Fibroblast of villous mesenchyme (primary cell): ENCODE data around the gene ASTL. TPM values are rescaled to one million over a fixed set of nuclear protein-coding genes. Genes with fewer than 3 reads are reported as not detected.
"Not testable (repeated sequence)": the region's sequence is repeated elsewhere in the genome, so short reads cannot be mapped to it uniquely, and the experiment has no call there.

Source experiments
- DNase-seq: peaks from one replicate; pipeline ENCODE4 v3.0.0-alpha.2; 2010; ENCODE audit warnings: low read depth
- H3K4me3 ChIP-seq: 2 replicates; pipeline ENCODE4 v1.5.1; 2011; ENCODE audit warnings: low read depth, mild to moderate bottlenecking, low read length
- total RNA-seq: library from RNA; depleted of rRNA; stranded (reverse); fragments of >200 nt; gene quantifications from 2 replicates; pipeline ENCODE4 v1.2.3, GENCODE V29; 2012
- TF ChIP-seq, protein P1 (sequence below): IDR thresholded peaks from 2 replicates; pipeline ENCODE4 v1.5.1; 2012; ENCODE audit warnings: low read depth, mild to moderate bottlenecking, low read length; ENCODE audit not compliant: insufficient read depth

ASTL gene
- total RNA-seq, 1 donor: not detected

DNA sequence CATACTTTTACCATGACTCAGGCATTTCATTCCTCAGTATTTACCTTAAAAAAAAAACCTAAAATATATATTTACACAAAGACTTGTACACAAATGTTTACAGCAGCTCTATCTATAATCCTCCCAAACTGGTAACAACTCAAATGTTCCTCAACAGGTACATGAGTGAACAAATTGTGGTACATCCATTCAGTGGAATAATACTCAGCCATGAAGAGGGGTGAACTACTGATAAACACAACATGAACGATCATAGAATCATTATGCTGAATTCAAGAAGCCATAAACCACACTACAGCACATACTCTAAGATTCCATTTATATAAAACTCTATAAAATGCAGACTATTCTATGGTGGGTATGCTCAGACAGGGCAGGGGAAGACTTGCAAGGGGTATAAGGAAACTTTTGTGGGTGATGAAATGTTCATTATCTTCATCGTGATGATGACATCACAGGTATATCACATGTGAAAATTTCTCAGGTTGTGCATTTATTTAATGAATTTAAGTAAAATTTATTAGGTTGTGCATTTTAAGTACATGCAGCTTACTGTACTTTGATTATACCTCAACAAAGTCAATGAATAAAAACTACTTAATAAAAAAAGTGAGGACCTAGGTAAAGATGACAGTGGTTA is 31.7 kb upstream of the ASTL start:
- no peak overlapping the region for H3K4me3 ChIP-seq
- TF ChIP-seq, protein P1, sequence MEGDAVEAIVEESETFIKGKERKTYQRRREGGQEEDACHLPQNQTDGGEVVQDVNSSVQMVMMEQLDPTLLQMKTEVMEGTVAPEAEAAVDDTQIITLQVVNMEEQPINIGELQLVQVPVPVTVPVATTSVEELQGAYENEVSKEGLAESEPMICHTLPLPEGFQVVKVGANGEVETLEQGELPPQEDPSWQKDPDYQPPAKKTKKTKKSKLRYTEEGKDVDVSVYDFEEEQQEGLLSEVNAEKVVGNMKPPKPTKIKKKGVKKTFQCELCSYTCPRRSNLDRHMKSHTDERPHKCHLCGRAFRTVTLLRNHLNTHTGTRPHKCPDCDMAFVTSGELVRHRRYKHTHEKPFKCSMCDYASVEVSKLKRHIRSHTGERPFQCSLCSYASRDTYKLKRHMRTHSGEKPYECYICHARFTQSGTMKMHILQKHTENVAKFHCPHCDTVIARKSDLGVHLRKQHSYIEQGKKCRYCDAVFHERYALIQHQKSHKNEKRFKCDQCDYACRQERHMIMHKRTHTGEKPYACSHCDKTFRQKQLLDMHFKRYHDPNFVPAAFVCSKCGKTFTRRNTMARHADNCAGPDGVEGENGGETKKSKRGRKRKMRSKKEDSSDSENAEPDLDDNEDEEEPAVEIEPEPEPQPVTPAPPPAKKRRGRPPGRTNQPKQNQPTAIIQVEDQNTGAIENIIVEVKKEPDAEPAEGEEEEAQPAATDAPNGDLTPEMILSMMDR: no peak
- no peak for DNase-seq

DNA sequence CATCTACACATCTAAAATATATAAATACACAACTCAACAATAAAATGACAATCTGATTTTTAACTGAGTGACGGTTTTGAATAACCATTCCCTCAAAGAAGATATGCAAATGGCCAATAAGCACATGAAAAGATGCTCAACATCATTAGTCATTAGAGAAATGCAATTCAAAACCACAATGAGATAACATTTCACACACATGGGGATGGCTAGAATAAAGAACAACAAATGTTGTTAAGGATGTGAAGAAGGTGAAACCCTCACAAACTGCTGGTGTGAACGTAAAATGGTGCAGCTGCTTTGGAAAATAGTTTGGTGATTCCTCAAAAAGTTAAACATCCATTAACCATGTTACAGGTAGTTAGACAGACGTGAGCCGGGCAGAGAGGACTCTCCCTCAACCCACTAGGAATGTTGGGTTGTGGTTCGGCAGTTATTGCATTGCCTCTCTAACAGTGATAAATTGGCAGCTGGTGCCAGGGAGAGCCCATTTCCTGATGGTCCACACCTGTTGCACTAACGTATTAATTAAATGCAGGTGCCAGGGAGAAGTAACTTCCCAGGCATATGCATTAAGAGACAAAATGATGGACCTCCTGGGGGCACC is 29.2 kb upstream of the ASTL start:
- TF ChIP-seq, protein P1: no peak
- DNase-seq: no peak
- H3K4me3 ChIP-seq: no peak overlapping the region

DNA sequence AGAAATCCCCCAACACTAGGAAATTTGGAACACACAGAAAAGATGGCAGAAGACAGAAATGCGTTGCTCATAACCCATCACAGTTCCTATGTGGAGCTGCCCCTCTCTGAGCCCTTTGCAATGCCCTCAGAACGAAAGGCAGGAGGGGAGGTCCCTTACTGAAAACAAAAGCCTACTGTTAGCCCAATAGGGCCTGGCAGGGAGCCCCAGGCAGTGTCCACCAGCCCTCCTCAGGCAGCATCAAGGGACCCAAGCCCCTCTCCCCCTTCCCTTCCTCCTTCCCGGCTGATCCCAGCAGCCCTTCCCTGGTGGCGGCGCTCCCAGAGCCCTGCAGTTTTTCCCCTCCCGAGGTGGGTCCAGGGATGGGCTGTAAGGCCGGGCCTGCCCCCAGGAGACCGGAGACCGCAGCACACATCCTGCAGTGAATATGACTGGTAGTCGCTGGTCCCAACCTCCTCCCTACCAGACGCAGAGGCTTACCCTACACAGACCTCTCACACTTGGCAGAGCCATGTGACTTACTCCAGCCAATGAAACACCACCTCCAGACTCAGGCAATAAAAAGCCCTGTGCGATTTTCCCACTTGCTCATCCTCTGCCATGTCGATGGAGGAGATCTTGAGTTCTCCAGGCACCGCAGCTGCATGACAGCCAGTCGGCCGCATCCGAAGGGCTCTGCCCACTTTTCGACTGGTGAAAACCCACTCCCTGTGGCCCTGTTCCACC is 26.3 kb upstream of the ASTL start:
- TF ChIP-seq, protein P1: no peak
- DNase-seq: no peak
- no peak overlapping the region for H3K4me3 ChIP-seq

DNA sequence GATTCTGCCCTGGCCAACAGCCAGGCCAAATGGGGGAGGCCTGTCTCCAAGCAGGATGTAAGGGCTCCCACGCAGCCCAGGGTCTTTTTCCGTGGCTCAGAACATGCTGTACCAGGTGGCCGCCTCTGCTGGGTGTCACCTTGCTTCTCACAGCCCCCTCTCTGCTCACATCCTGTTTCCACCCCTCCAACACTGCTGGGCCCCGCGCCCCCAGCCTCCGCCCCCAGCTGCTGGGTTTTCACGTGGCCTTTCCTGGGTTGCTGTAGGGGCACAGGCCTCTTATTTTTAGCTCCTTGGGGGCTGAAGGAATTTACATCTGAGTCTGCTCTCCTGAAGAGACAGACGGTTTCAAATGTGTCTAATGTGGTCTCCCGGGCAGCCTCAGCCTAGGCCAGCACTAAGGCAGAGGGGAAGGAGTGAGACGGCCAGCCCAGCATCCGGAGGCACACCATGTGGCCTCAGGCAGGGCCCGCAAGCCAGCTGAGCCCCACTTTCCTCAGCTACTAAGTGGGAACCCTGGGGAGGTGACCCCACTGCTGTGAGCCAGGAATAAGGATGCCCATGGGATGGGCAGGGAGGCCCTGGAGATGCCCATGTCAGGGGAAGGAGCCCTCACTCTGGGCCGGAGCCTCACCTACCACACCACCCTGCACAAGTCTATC is 25.6 kb upstream of the ASTL start:
- no peak overlapping the region for H3K4me3 ChIP-seq
- no peak for DNase-seq
- TF ChIP-seq, protein P1: no peak

DNA sequence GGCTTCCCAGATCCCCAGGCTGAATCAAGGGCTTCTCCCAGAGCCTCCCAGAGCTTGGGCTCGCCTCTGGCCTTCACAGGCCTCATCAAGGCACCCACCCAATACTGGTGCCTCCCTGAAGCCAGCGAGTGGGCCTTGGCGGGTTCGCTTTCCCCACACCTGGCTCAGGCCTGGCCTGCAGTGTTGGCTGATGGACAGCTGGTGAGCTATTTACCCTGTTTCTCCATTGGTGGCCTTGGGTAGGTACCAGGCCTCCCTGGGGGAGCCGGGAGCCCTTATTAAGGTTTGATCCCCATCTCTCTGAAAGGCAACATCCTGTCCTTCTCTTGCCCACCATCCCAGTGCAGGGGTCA is 25.1 kb upstream of the ASTL start:
- no peak overlapping the region for H3K4me3 ChIP-seq
- DNase-seq: no peak
- TF ChIP-seq, protein P1: no peak

DNA sequence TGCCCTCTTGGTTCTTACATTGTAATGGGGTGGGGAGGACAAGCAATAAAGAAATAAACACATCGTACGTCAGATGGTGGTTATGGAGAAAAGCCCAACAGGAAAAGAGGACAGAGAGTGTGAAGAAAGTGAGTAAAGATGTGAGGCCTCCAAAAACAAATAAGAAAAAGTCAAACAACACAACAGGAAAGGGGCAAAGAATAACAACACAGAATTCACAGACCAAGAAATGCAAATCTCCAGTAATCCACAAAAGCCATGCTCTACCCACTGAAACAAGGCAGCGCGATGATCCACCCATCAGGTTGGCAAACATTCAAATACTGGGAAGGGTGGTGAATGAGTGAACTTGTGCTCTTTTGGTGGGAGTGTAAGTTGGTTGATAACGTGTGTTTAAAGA is 23.6 kb upstream of the ASTL start:
- TF ChIP-seq, protein P1: no peak
- H3K4me3 ChIP-seq: no peak overlapping the region
- DNase-seq: no peak

DNA sequence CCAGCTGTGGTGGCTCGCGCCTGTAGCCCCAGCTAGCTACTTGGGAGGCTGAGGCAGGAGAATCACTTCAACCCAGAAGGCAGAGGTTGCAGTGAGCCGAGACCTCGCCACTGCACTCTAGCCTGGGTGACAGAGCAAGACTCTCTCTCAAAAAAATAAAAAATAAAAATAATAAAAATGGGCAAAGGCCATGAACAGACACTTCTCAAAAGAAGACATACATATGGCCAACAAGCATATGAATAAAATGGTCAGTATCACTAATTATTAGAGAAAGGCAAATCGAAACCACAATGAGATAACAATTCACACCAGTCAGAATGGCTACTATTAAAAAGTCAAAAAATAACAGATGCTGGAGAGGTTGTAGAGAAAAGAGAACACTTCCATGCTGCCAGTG is 22.1 kb upstream of the ASTL start:
- DNase-seq, H3K4me3 ChIP-seq: not testable (repeated sequence)
